A673 (cell line): ENCODE measurements around the gene MATN1. TPM values are rescaled to one million over a fixed set of nuclear protein-coding genes. Genes with fewer than 3 reads are reported as not detected.

Experiments used
- BruUV-seq: library from RNA; stranded (reverse); fragments of 400-500 nt; replicated peaks from 2 replicates; lab custom pipeline; 2021; lab: Mats Ljungman, UMichigan
- CTCF ChIA-PET: fragments of 300-600 bp; sonication (Branson Sonifier 250); formaldehyde crosslinking; loops from one replicate; lab custom pipeline; 2022; ENCODE audit warnings: antibody characterized with exemption; lab: Charles Lee
- POLR2A ChIA-PET: fragments of 300-600 bp; sonication (Branson Sonifier 250); formaldehyde crosslinking; loops from one replicate; lab custom pipeline; 2022; ENCODE audit warnings: antibody characterized with exemption; ENCODE audit not compliant: low non-redundant PET; lab: Charles Lee
- DNase-seq: peaks from one replicate; pipeline ENCODE4 v3.0.0-alpha.2; 2015; ENCODE audit warnings: low spot score
- H3K27ac ChIP-seq: fragments of 200-600 bp; sonication (generic); 2 replicates; pipeline ENCODE4 v1.5.1; 2016; ENCODE audit warnings: mixed run types, low read depth, mild to moderate bottlenecking, mixed read lengths, antibody characterized with exemption, low read length; ENCODE audit not compliant: poor library complexity, severe bottlenecking
- H3K27me3 ChIP-seq: fragments of 200-600 bp; sonication (generic); replicated peaks from 2 replicates; pipeline ENCODE4 v1.6.1; 2017; ENCODE audit warnings: mixed run types, low read depth, mild to moderate bottlenecking, mixed read lengths, antibody characterized with exemption, low read length; ENCODE audit not compliant: insufficient read depth, poor library complexity
- H3K36me3 ChIP-seq: fragments of 200-600 bp; sonication (generic); 2 replicates; pipeline ENCODE4 v1.6.1; 2016; ENCODE audit warnings: mixed run types, mild to moderate bottlenecking, mixed read lengths, antibody characterized with exemption, low read length; ENCODE audit not compliant: insufficient read depth, poor library complexity, severe bottlenecking
- H3K4me1 ChIP-seq: fragments of 200-600 bp; sonication (generic); 2 replicates; pipeline ENCODE4 v1.6.1; 2017; ENCODE audit warnings: mixed run types, mild to moderate bottlenecking, mixed read lengths, antibody characterized with exemption, low read length; ENCODE audit not compliant: insufficient read depth, poor library complexity, severe bottlenecking
- H3K4me3 ChIP-seq: fragments of 200-600 bp; sonication (generic); 2 replicates; pipeline ENCODE4 v1.5.1; 2016; ENCODE audit warnings: low read depth, mixed run types, mild to moderate bottlenecking, mixed read lengths, low read length; ENCODE audit not compliant: poor library complexity, severe bottlenecking
- H3K9me3 ChIP-seq: fragments of 200-600 bp; sonication (generic); 2 replicates; pipeline ENCODE4 v1.6.1; 2016; ENCODE audit warnings: mixed run types, low read depth, mild to moderate bottlenecking, mixed read lengths, antibody characterized with exemption, low read length; ENCODE audit not compliant: poor library complexity, severe bottlenecking
- EZH2 ChIP-seq: fragments of 200-600 bp; sonication (generic); IDR thresholded peaks from 2 replicates; pipeline ENCODE4 v1.6.1; 2017; ENCODE audit warnings: borderline replicate concordance, low read depth, mild to moderate bottlenecking, mixed read lengths, antibody characterized with exemption, low read length; ENCODE audit not compliant: poor library complexity, severe bottlenecking
- intact Hi-C: fragments of 100-400 bp; cut with micrococcal nuclease; formaldehyde crosslinking; loops from one replicate; pipeline ENCODE4 v1.10.0; 2022; ENCODE audit not compliant: unreplicated experiment
- total RNA-seq: library from RNA; stranded (reverse); gene quantifications from 2 replicates; pipeline ENCODE4 v1.2.3, GENCODE V29; 2021
- TF ChIP-seq, protein P1 (sequence below): fragments of 300-800, 200-600 bp; sonication (generic); conservative IDR thresholded peaks from 2 replicates; pipeline ENCODE4 v1.5.1; 2017; ENCODE audit warnings: low read depth, mild to moderate bottlenecking, antibody characterized with exemption, low read length, moderate library complexity, mixed read lengths

MATN1 gene
- total RNA-seq, 1 experiment from 2014 or later: not detected

DNA sequence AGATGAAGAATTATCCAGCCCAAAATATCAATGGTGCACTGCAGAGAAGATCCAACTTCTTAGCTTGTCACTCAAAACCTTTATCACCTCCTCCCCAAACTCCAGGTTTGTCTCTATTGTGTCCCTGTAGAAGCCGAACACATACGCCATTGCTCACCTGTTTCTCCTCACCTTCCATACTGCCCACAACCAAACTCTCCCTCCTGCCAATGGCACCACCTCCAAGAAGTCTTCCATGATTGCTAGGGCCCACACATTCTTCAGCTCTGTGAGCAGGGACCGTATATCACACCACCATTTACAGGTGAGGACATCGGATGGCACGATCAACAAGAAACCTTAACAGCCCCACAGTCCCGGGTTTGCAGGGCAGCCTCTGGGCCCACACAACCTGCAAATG is 31.9 kb upstream of the MATN1 start:
- no peaks in the 10 kb centered on the region for H3K9me3 ChIP-seq
- POLR2A ChIA-PET: no interaction called here
- intact Hi-C loops: no loop called here
- TF ChIP-seq, protein P1, sequence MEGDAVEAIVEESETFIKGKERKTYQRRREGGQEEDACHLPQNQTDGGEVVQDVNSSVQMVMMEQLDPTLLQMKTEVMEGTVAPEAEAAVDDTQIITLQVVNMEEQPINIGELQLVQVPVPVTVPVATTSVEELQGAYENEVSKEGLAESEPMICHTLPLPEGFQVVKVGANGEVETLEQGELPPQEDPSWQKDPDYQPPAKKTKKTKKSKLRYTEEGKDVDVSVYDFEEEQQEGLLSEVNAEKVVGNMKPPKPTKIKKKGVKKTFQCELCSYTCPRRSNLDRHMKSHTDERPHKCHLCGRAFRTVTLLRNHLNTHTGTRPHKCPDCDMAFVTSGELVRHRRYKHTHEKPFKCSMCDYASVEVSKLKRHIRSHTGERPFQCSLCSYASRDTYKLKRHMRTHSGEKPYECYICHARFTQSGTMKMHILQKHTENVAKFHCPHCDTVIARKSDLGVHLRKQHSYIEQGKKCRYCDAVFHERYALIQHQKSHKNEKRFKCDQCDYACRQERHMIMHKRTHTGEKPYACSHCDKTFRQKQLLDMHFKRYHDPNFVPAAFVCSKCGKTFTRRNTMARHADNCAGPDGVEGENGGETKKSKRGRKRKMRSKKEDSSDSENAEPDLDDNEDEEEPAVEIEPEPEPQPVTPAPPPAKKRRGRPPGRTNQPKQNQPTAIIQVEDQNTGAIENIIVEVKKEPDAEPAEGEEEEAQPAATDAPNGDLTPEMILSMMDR: no peak
- no peak overlapping the region for H3K27ac ChIP-seq
- no peaks in the 10 kb centered on the region for H3K27me3 ChIP-seq
- H3K36me3 ChIP-seq: no peaks in the 10 kb centered on the region
- no peak for DNase-seq
- no peaks in the 10 kb centered on the region for H3K4me1 ChIP-seq
- no peak overlapping the region for H3K4me3 ChIP-seq
- no TSS peak for BruUV-seq
- CTCF ChIA-PET: no interaction called here

DNA sequence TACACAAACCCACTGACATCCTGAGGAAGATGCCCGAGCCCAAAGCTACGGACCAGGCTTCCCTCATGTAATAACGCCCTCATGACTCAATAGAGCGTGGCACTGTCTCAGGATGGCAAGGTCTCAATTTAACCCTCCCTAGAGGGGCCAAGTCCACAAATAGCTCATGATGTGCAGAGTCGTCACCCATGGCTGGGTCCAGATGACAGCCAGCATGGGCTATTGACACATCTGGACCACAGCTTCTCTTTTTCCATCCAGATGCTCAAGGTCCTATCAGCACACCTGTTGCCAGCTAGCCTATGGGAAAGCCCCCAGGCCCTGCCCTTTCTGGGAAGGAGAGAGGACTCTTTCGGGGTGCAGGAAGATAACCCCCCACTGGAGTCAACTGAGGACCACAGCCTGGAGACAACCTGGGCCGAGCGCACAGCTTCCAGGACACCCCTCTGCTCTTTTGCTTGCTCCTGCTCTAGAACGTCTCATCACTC is 31.3 kb upstream of the MATN1 start:
- no peak for DNase-seq
- POLR2A ChIA-PET: no interaction called here
- CTCF ChIA-PET: interaction anchor here (0.6 kb wide), 1 partner anchor 24 kb away, joined by 3 read pairs; no protein-coding TSS in a partner anchor
- Histone ChIP-seq H3K4me3 (no peak overlapping the region), H3K27me3 (no peaks in the 10 kb centered on the region), H3K36me3 (no peaks in the 10 kb centered on the region), H3K27ac (no peak overlapping the region), H3K9me3 (no peaks in the 10 kb centered on the region), H3K4me1 (no peaks in the 10 kb centered on the region)
- no TSS peak for BruUV-seq
- intact Hi-C loops: no loop called here
- TF ChIP-seq, protein P1: no peak
- no peak for TF ChIP-seq EZH2

DNA sequence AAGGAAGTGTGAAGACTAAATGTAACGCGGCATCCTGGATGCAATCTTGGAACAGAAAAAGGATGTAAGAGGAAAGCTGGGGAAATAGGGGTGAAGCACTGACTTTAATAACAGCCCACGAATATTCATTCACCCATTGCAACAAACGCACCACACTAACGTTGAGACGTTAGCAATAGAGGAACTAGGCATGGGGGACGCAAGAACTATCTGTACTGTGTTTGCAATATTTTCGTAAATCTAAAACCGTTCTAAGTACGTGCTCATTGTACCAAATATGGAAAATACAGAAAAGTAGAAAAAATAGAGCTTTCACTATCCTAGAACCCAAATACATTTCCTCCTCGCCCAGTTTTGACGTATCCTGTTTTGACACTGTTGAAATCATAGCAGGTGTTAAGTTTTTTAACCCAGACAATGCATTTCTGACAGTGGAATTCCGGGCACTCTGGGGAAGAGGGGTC is 30.3 kb upstream of the MATN1 start:
- POLR2A ChIA-PET: no interaction called here
- CTCF ChIA-PET: no interaction called here
- Histone ChIP-seq H3K36me3 (no peaks in the 10 kb centered on the region), H3K27ac (no peak overlapping the region), H3K4me1 (no peaks in the 10 kb centered on the region), H3K9me3 (no peaks in the 10 kb centered on the region), H3K27me3 (no peaks in the 10 kb centered on the region), H3K4me3 (no peak overlapping the region)
- TF ChIP-seq EZH2: no peak
- TF ChIP-seq, protein P1: no peak
- no peak for DNase-seq
- intact Hi-C loops: no loop called here
- BruUV-seq: no TSS peak
